C4-2B (cell line): Measurements from ENCODE around the gene KDM2A.

Experiments
- ZFX ChIP-seq: fragments of 450-650 bp; IDR thresholded peaks from 2 replicates; pipeline ENCODE4 v1.6.1; 2017
- TF ChIP-seq, protein P1 (sequence below): fragments of 450-650 bp; conservative IDR thresholded peaks from 2 replicates; pipeline ENCODE4 v1.5.1; 2017; ENCODE audit warnings: mild to moderate bottlenecking

GRCh38 chr11:67254798-67255197 lies 135.7 kb downstream of the KDM2A start:
- TF ChIP-seq, protein P1, sequence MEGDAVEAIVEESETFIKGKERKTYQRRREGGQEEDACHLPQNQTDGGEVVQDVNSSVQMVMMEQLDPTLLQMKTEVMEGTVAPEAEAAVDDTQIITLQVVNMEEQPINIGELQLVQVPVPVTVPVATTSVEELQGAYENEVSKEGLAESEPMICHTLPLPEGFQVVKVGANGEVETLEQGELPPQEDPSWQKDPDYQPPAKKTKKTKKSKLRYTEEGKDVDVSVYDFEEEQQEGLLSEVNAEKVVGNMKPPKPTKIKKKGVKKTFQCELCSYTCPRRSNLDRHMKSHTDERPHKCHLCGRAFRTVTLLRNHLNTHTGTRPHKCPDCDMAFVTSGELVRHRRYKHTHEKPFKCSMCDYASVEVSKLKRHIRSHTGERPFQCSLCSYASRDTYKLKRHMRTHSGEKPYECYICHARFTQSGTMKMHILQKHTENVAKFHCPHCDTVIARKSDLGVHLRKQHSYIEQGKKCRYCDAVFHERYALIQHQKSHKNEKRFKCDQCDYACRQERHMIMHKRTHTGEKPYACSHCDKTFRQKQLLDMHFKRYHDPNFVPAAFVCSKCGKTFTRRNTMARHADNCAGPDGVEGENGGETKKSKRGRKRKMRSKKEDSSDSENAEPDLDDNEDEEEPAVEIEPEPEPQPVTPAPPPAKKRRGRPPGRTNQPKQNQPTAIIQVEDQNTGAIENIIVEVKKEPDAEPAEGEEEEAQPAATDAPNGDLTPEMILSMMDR = no peak
- TF ChIP-seq ZFX = no peak
